ENCODE measurements around the gene TMEM169. TPM values are rescaled to one million over a fixed set of nuclear protein-coding genes. Genes with fewer than 3 reads are reported as not detected.

Gene TMEM169
- total RNA-seq, 2 donors from 2014 or later = 0.15 to 0.21 TPM

DNA sequence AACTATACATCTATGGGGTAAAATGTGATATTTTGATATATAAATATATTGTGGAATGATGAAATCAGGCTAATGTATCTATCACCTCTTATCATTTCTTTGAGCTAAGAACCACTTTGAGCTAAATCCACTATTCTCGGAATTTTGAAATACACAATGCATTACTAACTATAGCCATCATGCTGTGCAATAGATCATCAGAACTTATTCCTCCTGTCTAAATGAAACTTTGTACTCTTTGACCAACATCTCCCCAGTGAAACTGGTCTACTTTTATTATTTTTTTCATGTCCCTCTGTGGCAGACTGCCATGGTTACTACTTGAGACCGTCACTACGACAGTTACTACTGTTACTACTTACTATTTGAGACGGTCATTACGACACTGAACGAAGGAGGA lies 11.5 kb upstream of the TMEM169 start:
- Histone ChIP-seq H3K9ac (ENCODE audit: low read depth in 2 of 2, low read length in 2 of 2) (no peak overlapping the region), H3K36me3 (no peaks in the 10 kb centered on the region), H3K27me3 (no peaks in the 10 kb centered on the region), H3K27ac (no peak overlapping the region), H3K4me1 (no peaks in the 10 kb centered on the region), H3K4me3 (no peak overlapping the region), H3K9me3 (no peaks in the 10 kb centered on the region)
- DNase-seq = no peak
- TF ChIP-seq, protein P1, sequence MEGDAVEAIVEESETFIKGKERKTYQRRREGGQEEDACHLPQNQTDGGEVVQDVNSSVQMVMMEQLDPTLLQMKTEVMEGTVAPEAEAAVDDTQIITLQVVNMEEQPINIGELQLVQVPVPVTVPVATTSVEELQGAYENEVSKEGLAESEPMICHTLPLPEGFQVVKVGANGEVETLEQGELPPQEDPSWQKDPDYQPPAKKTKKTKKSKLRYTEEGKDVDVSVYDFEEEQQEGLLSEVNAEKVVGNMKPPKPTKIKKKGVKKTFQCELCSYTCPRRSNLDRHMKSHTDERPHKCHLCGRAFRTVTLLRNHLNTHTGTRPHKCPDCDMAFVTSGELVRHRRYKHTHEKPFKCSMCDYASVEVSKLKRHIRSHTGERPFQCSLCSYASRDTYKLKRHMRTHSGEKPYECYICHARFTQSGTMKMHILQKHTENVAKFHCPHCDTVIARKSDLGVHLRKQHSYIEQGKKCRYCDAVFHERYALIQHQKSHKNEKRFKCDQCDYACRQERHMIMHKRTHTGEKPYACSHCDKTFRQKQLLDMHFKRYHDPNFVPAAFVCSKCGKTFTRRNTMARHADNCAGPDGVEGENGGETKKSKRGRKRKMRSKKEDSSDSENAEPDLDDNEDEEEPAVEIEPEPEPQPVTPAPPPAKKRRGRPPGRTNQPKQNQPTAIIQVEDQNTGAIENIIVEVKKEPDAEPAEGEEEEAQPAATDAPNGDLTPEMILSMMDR (IDR thresholded peaks at IDR 0.05) = no peak
- intact Hi-C loops (cut with DNase I) = no loop called here

DNA sequence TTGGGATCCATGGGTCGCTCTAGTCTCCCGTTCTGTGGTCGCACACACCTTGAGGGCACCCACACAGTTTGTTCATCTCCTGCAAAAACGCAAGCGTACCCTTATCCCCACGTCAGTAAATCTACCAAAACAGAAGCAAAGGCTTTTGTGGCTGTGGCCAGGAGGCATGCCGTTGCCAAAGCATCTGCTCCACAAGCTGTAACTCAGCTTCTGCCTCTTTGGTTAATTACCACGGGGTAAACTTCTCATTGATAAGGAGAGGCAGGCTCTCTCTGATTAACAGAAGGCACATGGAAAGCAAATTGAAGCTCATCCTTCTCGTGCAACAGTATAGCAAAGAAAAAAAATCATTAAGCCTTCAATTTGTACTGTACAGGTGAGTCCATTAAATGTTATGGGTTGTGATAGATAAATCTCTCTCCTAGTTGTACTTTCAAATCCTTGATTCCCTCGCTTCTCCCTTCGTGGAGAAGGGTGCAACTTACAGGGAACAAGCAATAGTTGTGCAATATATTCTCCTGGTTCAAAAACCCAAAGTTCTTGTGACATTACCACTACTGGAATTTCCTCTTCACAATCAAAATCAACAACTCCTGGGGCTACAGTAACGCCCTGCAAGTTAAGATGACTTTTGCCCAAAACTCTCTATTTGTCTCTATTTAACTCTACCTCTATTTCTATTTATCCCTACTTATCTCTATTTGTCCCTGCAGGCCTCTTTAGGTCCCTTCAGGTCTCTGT lies 10.4 kb upstream of the TMEM169 start:
- Histone ChIP-seq H3K36me3 (no peaks in the 10 kb centered on the region), H3K4me1 (peaks cover 4% of the 10 kb centered on the region), H3K27me3 (no peaks in the 10 kb centered on the region), H3K4me3 (no peak overlapping the region), H3K9me3 (no peaks in the 10 kb centered on the region), H3K27ac (no peak overlapping the region), H3K9ac (ENCODE audit: low read depth in 2 of 2, low read length in 2 of 2) (no peak overlapping the region)
- DNase-seq = no peak
- TF ChIP-seq, protein P1 (IDR thresholded peaks at IDR 0.05) = no peak
- intact Hi-C loops (cut with DNase I) = no loop called here

DNA sequence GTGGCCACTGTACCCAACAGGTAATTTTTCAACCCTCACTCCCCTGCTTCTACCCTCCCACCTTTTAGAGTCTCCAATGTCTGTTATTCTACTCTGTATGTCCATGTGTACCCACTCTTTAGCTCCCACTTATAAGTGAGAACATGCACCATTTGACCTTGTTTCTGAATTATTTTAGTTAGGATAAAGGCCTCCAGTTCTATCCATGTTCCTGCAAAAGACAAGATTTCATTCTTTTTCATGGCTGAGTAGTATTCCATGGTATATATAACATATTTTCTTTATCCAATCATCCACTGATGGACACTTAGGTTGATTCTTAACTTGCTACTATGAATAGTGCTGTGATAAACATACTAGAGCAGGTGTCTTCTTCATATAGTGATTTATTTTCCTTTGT lies 9.2 kb upstream of the TMEM169 start:
- Histone ChIP-seq H3K4me1 (peaks cover 7% of the 10 kb centered on the region), H3K9me3 (no peaks in the 10 kb centered on the region), H3K36me3 (no peaks in the 10 kb centered on the region), H3K27me3 (no peaks in the 10 kb centered on the region), H3K9ac (ENCODE audit: low read depth in 2 of 2, low read length in 2 of 2) (no peak overlapping the region), H3K27ac (no peak overlapping the region), H3K4me3 (no peak overlapping the region)
- DNase-seq = no peak
- TF ChIP-seq, protein P1 (IDR thresholded peaks at IDR 0.05) = no peak
- intact Hi-C loops (cut with DNase I) = no loop called here

DNA sequence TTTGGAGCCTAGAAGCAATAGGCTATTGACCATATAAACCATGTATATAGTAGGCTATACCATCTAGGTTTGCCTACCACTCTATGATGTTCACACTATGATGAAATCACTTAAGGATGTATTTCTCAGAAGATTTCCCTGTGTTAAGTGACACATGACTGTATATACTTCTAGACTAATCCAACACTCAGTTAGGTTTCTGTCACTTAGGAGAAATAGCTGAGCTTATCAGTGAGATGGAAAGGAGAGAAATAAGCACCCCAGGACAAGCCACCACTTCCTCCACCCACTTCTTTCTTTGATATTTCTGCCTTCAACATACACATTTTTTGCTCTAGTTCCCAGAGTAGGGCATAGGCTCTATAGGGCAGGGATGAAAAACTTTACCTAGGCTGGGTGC lies 7.9 kb upstream of the TMEM169 start:
- Histone ChIP-seq H3K9me3 (no peaks in the 10 kb centered on the region), H3K27me3 (no peaks in the 10 kb centered on the region), H3K4me3 (no peak overlapping the region), H3K36me3 (no peaks in the 10 kb centered on the region), H3K4me1 (peaks cover 7% of the 10 kb centered on the region), H3K9ac (ENCODE audit: low read depth in 2 of 2, low read length in 2 of 2) (no peak overlapping the region), H3K27ac (no peak overlapping the region)
- no peak for DNase-seq
- intact Hi-C loops (cut with DNase I) = no loop called here
- TF ChIP-seq, protein P1 (IDR thresholded peaks at IDR 0.05) = no peak

DNA sequence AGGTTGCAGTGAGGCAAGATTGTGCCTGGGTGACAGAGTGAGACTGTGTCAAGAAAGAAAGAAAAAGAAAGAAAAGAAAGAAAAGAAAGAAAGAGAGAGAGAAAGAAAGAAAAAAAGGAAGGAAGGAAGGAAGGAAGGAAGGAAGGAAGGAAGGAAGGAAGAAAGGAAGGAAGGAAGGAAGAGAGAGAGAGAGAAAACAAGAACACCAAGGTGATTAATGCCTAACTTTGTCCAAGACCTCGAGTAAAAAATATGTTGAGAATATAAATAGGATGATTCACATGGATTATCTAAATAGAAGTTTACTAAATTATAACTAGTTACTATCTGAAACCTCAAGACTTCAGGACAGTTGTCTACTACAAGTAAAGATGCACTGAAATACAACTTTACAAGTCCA lies 7.3 kb upstream of the TMEM169 start:
- Histone ChIP-seq H3K27ac (no peak overlapping the region), H3K9ac (ENCODE audit: low read depth in 2 of 2, low read length in 2 of 2) (no peak overlapping the region), H3K4me3 (no peak overlapping the region), H3K27me3 (no peaks in the 10 kb centered on the region), H3K4me1 (peaks cover 7% of the 10 kb centered on the region), H3K36me3 (no peaks in the 10 kb centered on the region), H3K9me3 (no peaks in the 10 kb centered on the region)
- TF ChIP-seq, protein P1 (IDR thresholded peaks at IDR 0.05) = no peak
- intact Hi-C loops (cut with DNase I) = no loop called here
- DNase-seq = no peak

Measured in colonic mucosa (tissue), 4 donors.